Renal cortical epithelial cell (primary cell): Measurements from ENCODE around the gene BEGAIN. TPM values are rescaled to one million over a fixed set of nuclear protein-coding genes. Genes with fewer than 3 reads are reported as not detected.
"Not testable (repeated sequence)": the region's sequence is repeated elsewhere in the genome, so short reads cannot be mapped to it uniquely, and the experiment has no call there.

ENCODE experiments used
- DNase-seq: peaks from one replicate; pipeline ENCODE4 v3.0.0-alpha.2; 2011; ENCODE audit warnings: low read depth
- total RNA-seq: library from RNA; depleted of rRNA; stranded (reverse); fragments of >200 nt; gene quantifications from 2 replicates; pipeline ENCODE4 v1.2.3, GENCODE V29; 2014

The BEGAIN gene
- total RNA-seq, 1 donor from 2014 or later, result 1.0 TPM

DNA sequence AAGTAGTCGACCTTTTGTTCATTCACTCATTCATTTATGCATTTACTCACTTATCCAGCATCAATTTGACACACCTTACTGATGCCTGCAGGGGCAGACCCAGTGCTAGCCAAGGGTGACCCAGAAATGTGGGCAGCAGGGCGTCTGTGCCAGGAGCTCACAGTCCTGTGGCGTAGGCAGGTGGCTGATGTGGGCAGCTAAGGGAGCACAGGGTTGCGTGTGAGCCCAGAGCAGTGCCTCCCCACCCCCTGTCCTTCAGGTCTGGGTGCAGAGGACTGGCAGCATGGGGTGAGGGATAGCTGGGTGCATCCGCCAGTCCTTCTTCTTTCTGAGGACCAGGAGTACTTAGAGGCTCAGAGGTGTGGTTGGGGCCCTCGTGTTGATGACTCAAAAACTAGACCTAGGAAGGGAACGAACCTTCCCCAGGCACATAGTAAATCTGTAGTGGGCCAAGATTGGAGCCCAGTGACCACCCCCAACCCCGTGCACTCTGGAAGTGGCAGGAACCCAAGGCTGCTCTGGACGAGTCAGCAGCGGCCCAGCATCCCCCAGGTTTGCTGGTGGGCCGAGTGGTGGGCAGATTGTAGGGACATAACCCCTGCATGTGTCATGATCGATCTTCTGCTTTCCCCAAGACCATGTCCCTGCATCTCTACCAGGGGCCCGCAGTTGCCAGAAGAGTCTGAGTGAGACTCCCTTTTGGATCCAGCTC, 63.9 kb downstream of the BEGAIN start:
- no peak for DNase-seq

DNA sequence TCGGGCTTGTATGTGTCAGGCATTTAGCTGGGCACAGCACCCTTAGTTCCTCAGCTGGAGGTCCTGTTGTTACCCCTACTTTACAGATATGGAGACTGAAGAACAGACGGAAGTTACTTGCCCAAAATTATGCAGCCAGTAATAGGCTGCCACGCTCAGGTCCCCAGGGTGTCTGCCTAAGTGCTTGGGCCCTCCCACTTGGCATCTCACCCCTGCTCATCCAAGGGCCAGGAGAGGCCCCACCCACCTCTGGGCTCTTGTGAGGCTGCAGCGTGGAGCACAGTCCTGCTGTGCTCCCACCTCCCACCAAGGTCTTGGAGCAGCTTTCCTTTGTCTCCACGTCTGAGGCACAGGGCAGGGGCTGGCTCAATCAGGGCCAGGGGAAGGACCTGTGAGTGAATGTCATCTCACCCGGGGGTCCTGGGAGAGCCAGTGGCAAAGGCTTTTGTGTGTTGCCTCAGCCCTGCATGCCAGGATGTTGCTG, 64.6 kb downstream of the BEGAIN start:
- no peak for DNase-seq

GRCh38 chr14:100506053-100506452, 81.2 kb downstream of the BEGAIN start:
- DNase-seq, result not testable (repeated sequence)

DNA sequence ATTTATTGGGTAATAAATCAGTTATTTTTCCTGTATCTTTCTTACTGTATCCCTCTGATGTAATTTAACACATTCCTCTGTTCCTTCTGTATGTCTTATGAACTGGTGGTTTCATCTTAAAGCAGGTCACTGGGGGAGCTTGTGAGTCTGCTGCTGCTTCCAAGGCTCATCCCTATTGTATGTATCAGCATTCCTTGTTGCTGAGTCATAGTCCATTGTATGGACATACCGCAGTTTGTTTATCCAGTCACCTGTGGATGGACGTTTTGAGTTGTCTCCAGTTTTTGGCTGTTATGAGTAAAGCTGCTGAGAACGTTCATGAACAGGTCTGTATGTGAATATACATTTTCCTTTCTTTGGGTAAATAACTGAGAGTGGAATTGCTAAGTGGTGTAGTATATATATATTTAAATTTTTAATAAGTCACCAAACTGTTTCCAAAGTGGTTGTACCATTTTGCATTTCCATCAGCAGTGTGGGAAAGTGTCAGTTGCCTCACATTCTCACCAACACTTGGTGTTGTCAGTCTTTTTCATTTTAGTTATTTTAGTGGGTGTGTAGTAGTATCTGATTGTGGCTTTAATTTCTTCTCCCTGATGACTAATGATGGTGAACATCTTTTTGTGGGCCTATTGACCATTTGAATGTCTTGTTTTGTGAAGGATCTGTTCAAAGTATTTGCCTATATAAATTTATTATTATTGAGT, 82.7 kb downstream of the BEGAIN start:
- DNase-seq, result peak; percentile 6

- no peak for DNase-seq
These were observed 84.0 kb downstream of the BEGAIN start for GRCh38 chr14:100503251-100503650.

- no peak for DNase-seq
These were observed 84.5 kb downstream of the BEGAIN start for GRCh38 chr14:100502622-100503220.

DNA sequence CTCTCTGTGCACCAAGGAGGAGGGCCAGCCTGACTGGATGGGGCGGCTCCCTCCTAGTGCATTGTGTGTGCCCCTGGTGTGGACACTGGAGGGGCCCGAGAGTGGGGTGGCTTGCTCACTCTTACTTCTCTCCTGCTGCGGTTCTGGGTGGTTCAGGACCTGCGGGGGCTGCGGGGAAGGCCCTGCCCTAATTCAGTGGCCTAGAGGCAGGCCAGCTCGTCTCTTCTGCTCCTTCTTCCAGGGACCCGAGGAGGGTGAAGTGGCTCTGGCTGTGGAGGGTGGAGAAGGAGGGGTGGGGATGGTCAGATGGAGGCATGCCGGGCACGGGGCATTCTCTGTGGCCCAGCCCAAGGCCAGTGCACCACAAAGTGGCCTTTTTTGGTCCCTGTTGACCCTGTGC, 87.1 kb downstream of the BEGAIN start:
- no peak for DNase-seq

GRCh38 chr14:100498068-100498467, 89.1 kb downstream of the BEGAIN start:
- DNase-seq, result no peak

GRCh38 chr14:100495917-100496316, 91.3 kb downstream of the BEGAIN start:
- no peak for DNase-seq

DNA sequence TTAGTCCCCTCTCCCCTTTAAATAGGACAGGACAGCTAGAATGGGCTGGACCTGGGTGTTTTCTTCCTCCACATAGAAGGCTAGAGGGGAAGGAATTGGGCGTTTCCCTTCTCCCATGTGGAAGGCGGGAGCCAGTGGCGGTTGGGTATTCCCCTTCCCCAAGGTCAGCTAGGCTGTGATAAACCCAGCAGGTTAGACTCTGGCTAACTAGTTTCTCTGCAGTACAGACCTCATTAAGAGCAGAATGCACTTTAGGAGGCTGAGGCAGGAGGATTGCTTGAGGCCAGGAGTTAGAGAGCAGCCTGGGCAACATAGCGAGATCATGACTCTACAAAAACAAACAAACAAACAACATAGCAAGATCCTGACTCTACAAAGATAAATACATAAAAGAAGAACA, 92.6 kb downstream of the BEGAIN start:
- DNase-seq, result no peak

DNA sequence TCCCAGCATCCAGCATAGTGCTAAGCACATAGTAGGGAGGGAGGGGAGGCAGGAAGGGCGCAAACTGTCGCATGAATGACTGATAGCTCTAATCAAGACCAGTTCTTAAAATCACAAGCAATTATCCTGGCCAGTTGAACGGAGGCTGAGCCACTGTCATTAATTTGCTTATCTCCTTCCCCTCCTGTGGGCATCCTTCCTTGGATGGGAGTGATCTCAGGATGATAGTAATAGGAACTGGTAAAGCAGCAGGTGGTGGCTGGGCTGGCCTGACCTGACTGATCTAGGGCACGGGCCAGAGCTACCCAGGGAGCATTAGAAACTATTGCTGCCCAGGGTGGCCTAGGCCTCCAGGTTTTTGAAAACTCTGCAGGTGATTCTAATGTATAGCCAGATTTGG, 97.0 kb downstream of the BEGAIN start:
- DNase-seq, result no peak

DNA sequence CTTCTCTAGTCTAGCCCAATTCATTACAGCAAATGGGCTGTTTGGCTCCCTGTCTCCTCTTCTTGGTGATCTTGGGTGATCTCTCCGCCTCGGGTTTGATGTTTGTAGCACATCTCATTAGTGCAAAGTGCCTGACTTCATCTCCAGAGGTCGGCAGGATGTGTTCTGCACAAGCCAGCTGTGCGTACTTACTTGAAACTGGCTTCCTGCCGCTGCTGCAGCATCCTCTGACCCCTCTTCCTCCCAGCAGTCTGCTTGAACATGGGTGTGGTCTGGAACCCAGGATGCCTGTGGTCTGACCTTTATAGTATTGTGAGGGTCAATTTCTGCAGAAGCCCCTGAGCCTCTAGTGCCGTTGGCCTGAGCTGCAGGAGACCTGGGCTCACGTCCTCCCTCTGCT, 99.2 kb downstream of the BEGAIN start:
- DNase-seq, result no peak

- DNase-seq, result no peak
These were observed 99.9 kb downstream of the BEGAIN start for GRCh38 chr14:100487304-100487703.

Other genes starting within 250 kb of the BEGAIN start
- gene WDR25, start 210.9 kb downstream of the BEGAIN start, total RNA-seq, result 10.6 and 14.9 TPM in 2 replicates
- gene DLK1, start 139.5 kb upstream of the BEGAIN start, total RNA-seq, result not detected in 2 replicates
- 0.69 and 14.3 TPM in 2 replicates for gene MEG3, start 238.7 kb upstream of the BEGAIN start, total RNA-seq